ENCODE results near the gene NR1I2. TPM values are rescaled to one million over a fixed set of nuclear protein-coding genes. Genes with fewer than 3 reads are reported as not detected.

NR1I2 gene
- polyA plus RNA-seq, 1 donor from 2014 or later: 0.53 TPM

DNA sequence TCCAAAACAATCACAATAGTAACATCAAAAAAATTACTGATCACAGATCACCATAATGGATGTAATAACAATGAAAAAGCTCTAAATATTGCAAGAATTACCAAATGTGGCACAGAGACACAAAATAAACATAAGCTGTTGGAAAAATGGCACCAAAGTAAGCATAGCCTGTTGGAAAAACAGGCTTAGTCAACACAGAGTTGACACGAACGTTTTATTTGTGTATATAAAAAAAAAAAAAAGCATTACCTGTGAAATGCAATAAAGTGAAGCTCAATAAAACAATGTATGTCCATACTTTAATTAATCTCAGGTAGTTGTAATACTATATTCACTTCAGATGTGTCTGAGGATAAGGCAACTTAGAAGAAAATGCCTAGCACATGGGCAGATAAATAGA, 77.1 kb downstream of the NR1I2 start:
- no peak overlapping the region for H3K4me2 ChIP-seq (ENCODE audit: low read length)
- no peaks in the 10 kb centered on the region for H4K20me1 ChIP-seq (ENCODE audit: insufficient read depth)
- H3K27ac ChIP-seq (ENCODE audit: low read length): no peak overlapping the region
- H2AFZ ChIP-seq (ENCODE audit: low read depth, low read length): no peak overlapping the region
- H3K9ac ChIP-seq (ENCODE audit: low read length): no peak overlapping the region
- H3K79me2 ChIP-seq (replicated peaks; ENCODE audit: insufficient read depth, low read length): no peaks in the 10 kb centered on the region
- TF ChIP-seq, protein P1, sequence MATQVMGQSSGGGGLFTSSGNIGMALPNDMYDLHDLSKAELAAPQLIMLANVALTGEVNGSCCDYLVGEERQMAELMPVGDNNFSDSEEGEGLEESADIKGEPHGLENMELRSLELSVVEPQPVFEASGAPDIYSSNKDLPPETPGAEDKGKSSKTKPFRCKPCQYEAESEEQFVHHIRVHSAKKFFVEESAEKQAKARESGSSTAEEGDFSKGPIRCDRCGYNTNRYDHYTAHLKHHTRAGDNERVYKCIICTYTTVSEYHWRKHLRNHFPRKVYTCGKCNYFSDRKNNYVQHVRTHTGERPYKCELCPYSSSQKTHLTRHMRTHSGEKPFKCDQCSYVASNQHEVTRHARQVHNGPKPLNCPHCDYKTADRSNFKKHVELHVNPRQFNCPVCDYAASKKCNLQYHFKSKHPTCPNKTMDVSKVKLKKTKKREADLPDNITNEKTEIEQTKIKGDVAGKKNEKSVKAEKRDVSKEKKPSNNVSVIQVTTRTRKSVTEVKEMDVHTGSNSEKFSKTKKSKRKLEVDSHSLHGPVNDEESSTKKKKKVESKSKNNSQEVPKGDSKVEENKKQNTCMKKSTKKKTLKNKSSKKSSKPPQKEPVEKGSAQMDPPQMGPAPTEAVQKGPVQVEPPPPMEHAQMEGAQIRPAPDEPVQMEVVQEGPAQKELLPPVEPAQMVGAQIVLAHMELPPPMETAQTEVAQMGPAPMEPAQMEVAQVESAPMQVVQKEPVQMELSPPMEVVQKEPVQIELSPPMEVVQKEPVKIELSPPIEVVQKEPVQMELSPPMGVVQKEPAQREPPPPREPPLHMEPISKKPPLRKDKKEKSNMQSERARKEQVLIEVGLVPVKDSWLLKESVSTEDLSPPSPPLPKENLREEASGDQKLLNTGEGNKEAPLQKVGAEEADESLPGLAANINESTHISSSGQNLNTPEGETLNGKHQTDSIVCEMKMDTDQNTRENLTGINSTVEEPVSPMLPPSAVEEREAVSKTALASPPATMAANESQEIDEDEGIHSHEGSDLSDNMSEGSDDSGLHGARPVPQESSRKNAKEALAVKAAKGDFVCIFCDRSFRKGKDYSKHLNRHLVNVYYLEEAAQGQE (IDR thresholded peaks at IDR 0.05; ENCODE audit: borderline replicate concordance): no peak
- TF ChIP-seq EZH2 (IDR thresholded peaks at IDR 0.05; ENCODE audit: borderline replicate concordance, insufficient read depth, low read length, poor library complexity, severe bottlenecking) (no peak), TAF1 (IDR thresholded peaks at IDR 0.05; ENCODE audit: low read depth) (no peak), SMC3 (conservative IDR thresholded peaks at IDR 0.05; ENCODE audit: poor library complexity) (no peak), MXI1 (conservative IDR thresholded peaks at IDR 0.05; ENCODE audit: poor library complexity, severe bottlenecking) (no peak), EP300 (conservative IDR thresholded peaks at IDR 0.05; ENCODE audit: poor library complexity, severe bottlenecking) (no peak), POLR2AphosphoS5 (IDR thresholded peaks at IDR 0.05) (no peak), RAD21 (conservative IDR thresholded peaks at IDR 0.05) (no peak)
- TF ChIP-seq, protein P2, sequence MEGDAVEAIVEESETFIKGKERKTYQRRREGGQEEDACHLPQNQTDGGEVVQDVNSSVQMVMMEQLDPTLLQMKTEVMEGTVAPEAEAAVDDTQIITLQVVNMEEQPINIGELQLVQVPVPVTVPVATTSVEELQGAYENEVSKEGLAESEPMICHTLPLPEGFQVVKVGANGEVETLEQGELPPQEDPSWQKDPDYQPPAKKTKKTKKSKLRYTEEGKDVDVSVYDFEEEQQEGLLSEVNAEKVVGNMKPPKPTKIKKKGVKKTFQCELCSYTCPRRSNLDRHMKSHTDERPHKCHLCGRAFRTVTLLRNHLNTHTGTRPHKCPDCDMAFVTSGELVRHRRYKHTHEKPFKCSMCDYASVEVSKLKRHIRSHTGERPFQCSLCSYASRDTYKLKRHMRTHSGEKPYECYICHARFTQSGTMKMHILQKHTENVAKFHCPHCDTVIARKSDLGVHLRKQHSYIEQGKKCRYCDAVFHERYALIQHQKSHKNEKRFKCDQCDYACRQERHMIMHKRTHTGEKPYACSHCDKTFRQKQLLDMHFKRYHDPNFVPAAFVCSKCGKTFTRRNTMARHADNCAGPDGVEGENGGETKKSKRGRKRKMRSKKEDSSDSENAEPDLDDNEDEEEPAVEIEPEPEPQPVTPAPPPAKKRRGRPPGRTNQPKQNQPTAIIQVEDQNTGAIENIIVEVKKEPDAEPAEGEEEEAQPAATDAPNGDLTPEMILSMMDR (IDR thresholded peaks at IDR 0.05; ENCODE audit: poor library complexity, severe bottlenecking): no peak
- no peak overlapping the region for H3K4me3 ChIP-seq (ENCODE audit: low read length)
- no peaks in the 10 kb centered on the region for H3K27me3 ChIP-seq (ENCODE audit: insufficient read depth, low read depth, low read length)
- H3K36me3 ChIP-seq (ENCODE audit: insufficient read depth, low read length): peaks cover 44% of the 10 kb centered on the region
- no peaks in the 10 kb centered on the region for H3K9me2 ChIP-seq (ENCODE audit: insufficient read depth, low read length)
- no peaks in the 10 kb centered on the region for H3K9me3 ChIP-seq (ENCODE audit: low read length)
- no peaks in the 10 kb centered on the region for H3F3A ChIP-seq (ENCODE audit: insufficient read depth, low read length, poor library complexity, severe bottlenecking)

DNA sequence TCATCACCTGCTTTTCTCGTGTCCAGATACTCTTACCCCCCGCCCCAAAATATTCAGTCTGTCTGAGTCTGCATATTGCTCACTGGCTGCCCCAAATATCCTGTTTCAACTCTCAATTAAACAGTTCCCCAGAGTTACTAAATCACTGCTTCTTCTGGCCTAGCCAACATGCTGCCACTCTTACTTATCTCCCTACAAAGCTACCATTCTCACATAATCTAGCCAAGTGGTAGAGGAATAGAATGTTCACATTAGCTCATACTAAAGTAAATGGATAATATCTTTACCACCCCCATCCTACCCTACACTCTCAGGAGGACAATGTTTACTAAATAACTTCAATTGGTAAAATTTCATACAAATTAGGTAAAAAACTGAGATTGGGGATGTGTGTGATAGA, 77.8 kb downstream of the NR1I2 start:
- Histone ChIP-seq H3K27me3 (ENCODE audit: insufficient read depth, low read depth, low read length) (no peaks in the 10 kb centered on the region), H3K9me2 (ENCODE audit: insufficient read depth, low read length) (no peaks in the 10 kb centered on the region), H3K9me3 (ENCODE audit: low read length) (no peaks in the 10 kb centered on the region), H3K79me2 (replicated peaks; ENCODE audit: insufficient read depth, low read length) (no peaks in the 10 kb centered on the region), H3K27ac (ENCODE audit: low read length) (no peak overlapping the region), H3K9ac (ENCODE audit: low read length) (no peak overlapping the region), H3K36me3 (ENCODE audit: insufficient read depth, low read length) (peaks cover 44% of the 10 kb centered on the region), H4K20me1 (ENCODE audit: insufficient read depth) (no peaks in the 10 kb centered on the region), H2AFZ (ENCODE audit: low read depth, low read length) (no peak overlapping the region), H3F3A (ENCODE audit: insufficient read depth, low read length, poor library complexity, severe bottlenecking) (no peaks in the 10 kb centered on the region), H3K4me3 (ENCODE audit: low read length) (no peak overlapping the region), H3K4me2 (ENCODE audit: low read length) (no peak overlapping the region)
- no peak for TF ChIP-seq POLR2AphosphoS5 (IDR thresholded peaks at IDR 0.05)
- TF ChIP-seq MXI1 (conservative IDR thresholded peaks at IDR 0.05; ENCODE audit: poor library complexity, severe bottlenecking): no peak
- TF ChIP-seq, protein P1 (IDR thresholded peaks at IDR 0.05; ENCODE audit: borderline replicate concordance): no peak
- TF ChIP-seq RAD21 (conservative IDR thresholded peaks at IDR 0.05): no peak
- no peak for TF ChIP-seq EZH2 (IDR thresholded peaks at IDR 0.05; ENCODE audit: borderline replicate concordance, insufficient read depth, low read length, poor library complexity, severe bottlenecking)
- TF ChIP-seq, protein P2 (IDR thresholded peaks at IDR 0.05; ENCODE audit: poor library complexity, severe bottlenecking): no peak
- TF ChIP-seq EP300 (conservative IDR thresholded peaks at IDR 0.05; ENCODE audit: poor library complexity, severe bottlenecking): no peak
- TF ChIP-seq TAF1 (IDR thresholded peaks at IDR 0.05; ENCODE audit: low read depth): no peak
- TF ChIP-seq SMC3 (conservative IDR thresholded peaks at IDR 0.05; ENCODE audit: poor library complexity): no peak
